IMR-90 (cell line): ENCODE data around the gene CRIM1. TPM values are rescaled to one million over a fixed set of nuclear protein-coding genes. Genes with fewer than 3 reads are reported as not detected.
A peak's percentile ranks its signal among the peaks of the same experiment; 100 is the strongest.

Experiments used
- ATAC-seq: fragments of 200-7000 bp; cut with Tn5 transposase; 2 replicates; pipeline ENCODE4 v1.9.1; 2020; ENCODE audit warnings: low read depth, mild to moderate bottlenecking, moderate library complexity
- BruUV-seq: library from RNA; stranded (reverse); fragments of 400-500 nt; replicated peaks from 2 replicates; lab custom pipeline; 2021; lab: Mats Ljungman, UMichigan
- CTCF ChIA-PET: fragments of 300-600 bp; formaldehyde crosslinking; extraction: SDS; loops from one replicate; lab custom pipeline; 2021; ENCODE audit warnings: antibody characterized with exemption; lab: Yijun Ruan, JAX
- POLR2A ChIA-PET: fragments of 300-600 bp; sonication (Branson Sonifier 250); formaldehyde crosslinking; loops from one replicate; lab custom pipeline; 2022; ENCODE audit warnings: antibody characterized with exemption; ENCODE audit not compliant: unreplicated experiment; lab: Charles Lee
- DNase-seq: peaks from one replicate; pipeline ENCODE4 v3.0.0; 2013
- H2AFZ ChIP-seq: replicated peaks from 2 replicates; pipeline ENCODE3; 2013; ENCODE audit warnings: low read length, mild to moderate bottlenecking; ENCODE audit not compliant: poor library complexity
- H2AK5ac ChIP-seq: 2 replicates; pipeline ENCODE4 v1.6.1; 2013; ENCODE audit warnings: low read depth, low read length, inconsistent platforms
- H2AK9ac ChIP-seq: replicated peaks from 2 replicates; pipeline ENCODE3; 2013; ENCODE audit warnings: mild to moderate bottlenecking, low read depth, low read length, moderate library complexity; ENCODE audit not compliant: poor library complexity
- H2BK120ac ChIP-seq: 2 replicates; pipeline ENCODE4 v1.6.1; 2013; ENCODE audit warnings: low read depth, low read length, inconsistent platforms
- H2BK15ac ChIP-seq: 3 replicates; pipeline ENCODE4 v1.6.1; 2013; ENCODE audit warnings: low read depth, low read length, inconsistent platforms
- H2BK20ac ChIP-seq: 2 replicates; pipeline ENCODE4 v1.6.1; 2013; ENCODE audit warnings: low read depth, mild to moderate bottlenecking, inconsistent platforms, low read length, moderate library complexity
- H2BK5ac ChIP-seq: 2 replicates; pipeline ENCODE4 v1.6.1; 2013; ENCODE audit warnings: mild to moderate bottlenecking, low read depth, low read length, inconsistent platforms; ENCODE audit not compliant: poor library complexity, severe bottlenecking
- H3K14ac ChIP-seq: replicated peaks from 2 replicates; pipeline ENCODE4 v1.6.1; 2013; ENCODE audit warnings: low read depth, low read length, inconsistent platforms
- H3K18ac ChIP-seq: 2 replicates; pipeline ENCODE4 v1.6.1; 2013; ENCODE audit warnings: low read depth, low read length, control low read depth
- H3K23ac ChIP-seq: 2 replicates; pipeline ENCODE4 v1.6.1; 2013; ENCODE audit warnings: low read depth, low read length, inconsistent platforms
- H3K27ac ChIP-seq: 2 replicates; pipeline ENCODE4 v1.5.1; 2013; ENCODE audit warnings: mild to moderate bottlenecking, control low read depth, low read length; ENCODE audit not compliant: insufficient read depth
- H3K27me3 ChIP-seq: 2 replicates; pipeline ENCODE4 v1.6.1; 2013; ENCODE audit warnings: low read length; ENCODE audit not compliant: control insufficient read depth, insufficient read depth
- H3K36me3 ChIP-seq: 2 replicates; pipeline ENCODE4 v1.6.1; 2013; ENCODE audit warnings: low read length, mixed read lengths; ENCODE audit not compliant: control insufficient read depth, insufficient read depth
- H3K4ac ChIP-seq: 2 replicates; pipeline ENCODE4 v1.6.1; 2013; ENCODE audit warnings: low read depth, low read length, inconsistent platforms
- H3K4me1 ChIP-seq: 2 replicates; pipeline ENCODE4 v1.6.1; 2013; ENCODE audit warnings: low read length, mixed read lengths; ENCODE audit not compliant: control insufficient read depth, insufficient read depth
- H3K4me2 ChIP-seq: 2 replicates; pipeline ENCODE4 v1.6.1; 2013; ENCODE audit warnings: low read depth, mild to moderate bottlenecking, control low read depth, low read length, moderate library complexity
- H3K4me3 ChIP-seq: 2 replicates; pipeline ENCODE4 v1.5.1; 2013; ENCODE audit warnings: low read depth, mild to moderate bottlenecking, control low read depth, low read length, moderate library complexity; ENCODE audit not compliant: insufficient read depth
- H3K56ac ChIP-seq: 2 replicates; pipeline ENCODE4 v1.6.1; 2013; ENCODE audit warnings: low read length, inconsistent platforms; ENCODE audit not compliant: insufficient read depth; ENCODE audit errors: extremely low read depth
- H3K79me1 ChIP-seq, 2 experiments: 2 replicates each; pipeline ENCODE4 v1.6.1; 2013; ENCODE audit warnings: low read length in 2 of 2, inconsistent platforms in 1 of 2, low read depth in 1 of 2
- H3K9ac ChIP-seq: 2 replicates; pipeline ENCODE4 v1.6.1; 2013; ENCODE audit warnings: low read depth, low read length, control low read depth
- H3K9me1 ChIP-seq: 2 replicates; pipeline ENCODE4 v1.6.1; 2013; ENCODE audit warnings: low read length, inconsistent platforms; ENCODE audit not compliant: insufficient read depth
- H3K9me3 ChIP-seq: 2 replicates; pipeline ENCODE4 v1.6.1; 2013; ENCODE audit warnings: low read length; ENCODE audit not compliant: control insufficient read depth, insufficient read depth
- H4K20me1 ChIP-seq: 2 replicates; pipeline ENCODE4 v1.6.1; 2013; ENCODE audit warnings: low read length, inconsistent platforms; ENCODE audit not compliant: insufficient read depth
- H4K5ac ChIP-seq: 2 replicates; pipeline ENCODE4 v1.6.1; 2013; ENCODE audit warnings: mild to moderate bottlenecking, low read depth, low read length, control low read depth
- H4K8ac ChIP-seq, 2 experiments: 2 replicates each; pipeline ENCODE4 v1.6.1; 2013; ENCODE audit warnings: low read depth in 2 of 2, low read length in 2 of 2, control low read depth in 1 of 2, inconsistent platforms in 1 of 2
- H4K91ac ChIP-seq: 2 replicates; pipeline ENCODE4 v1.6.1; 2013; ENCODE audit warnings: low read depth, low read length, inconsistent platforms; ENCODE audit not compliant: insufficient read depth
- CEBPB ChIP-seq: IDR thresholded peaks from 2 replicates; pipeline ENCODE4 v1.6.1; 2012; ENCODE audit warnings: low read depth, low read length, improper control_type of control experiment
- MXI1 ChIP-seq: IDR thresholded peaks from 2 replicates; pipeline ENCODE4 v1.6.1; 2012; ENCODE audit warnings: low read depth, mild to moderate bottlenecking, low read length, moderate library complexity, borderline replicate concordance
- NFE2L2 ChIP-seq: fragments of 150-350 bp; IDR thresholded peaks from 2 replicates; pipeline ENCODE4 v1.6.1; 2016; ENCODE audit warnings: low read depth, mild to moderate bottlenecking, low read length
- POLR2A ChIP-seq: IDR thresholded peaks from 2 replicates; pipeline ENCODE4 v1.6.1; 2012; ENCODE audit warnings: mild to moderate bottlenecking, low read depth, low read length
- WGBS, 2 experiments: methylation state at CpG; one replicate each; pipeline versions ENCODE4 v1.1.5 to v1.1.7; 2013; ENCODE audit warnings: missing lambda C conversion rate in 2 of 2; ENCODE audit not compliant: insufficient read length in 1 of 2; ENCODE audit errors: extremely low coverage in 2 of 2; 5-methylcytosine and 5-hydroxymethylcytosine counted together
- dilution Hi-C: fragments of 300-500 bp; cut with HindIII; formaldehyde crosslinking; loops from one replicate; pipeline ENCODE4 v1.14.3; 2018; ENCODE audit warnings: low sequenced_read_pairs; ENCODE audit not compliant: unreplicated experiment
- in situ Hi-C: fragments of 300-500 bp; cut with MboI; formaldehyde crosslinking; loops from 3 replicates; pipeline ENCODE4 v1.14.3; 2019; ENCODE audit warnings: low sequenced_read_pairs, inconsistent platforms, mixed read lengths
- intact Hi-C: fragments of 100-400 bp; cut with micrococcal nuclease; formaldehyde crosslinking; loops from 2 replicates; pipeline ENCODE4 v1.10.0; 2022
- polyA plus RNA-seq, 3 experiments: library from polyadenylated mRNA; depleted of rRNA; stranded (reverse); fragments of >200 nt; gene quantifications; 2 replicates each; pipeline ENCODE4 v1.2.3, GENCODE V29; 2012; ENCODE audit warnings: low replicate concordance in 1 of 3
- total RNA-seq: library from RNA; depleted of rRNA; stranded (reverse); fragments of >200 nt; gene quantifications from 2 replicates; pipeline ENCODE4 v1.2.3, GENCODE V29; 2012

Gene CRIM1
- total and polyA plus RNA-seq, 2 of the 4 experiments (the other 2 are of a cell fraction): 285 to 490 TPM

DNA sequence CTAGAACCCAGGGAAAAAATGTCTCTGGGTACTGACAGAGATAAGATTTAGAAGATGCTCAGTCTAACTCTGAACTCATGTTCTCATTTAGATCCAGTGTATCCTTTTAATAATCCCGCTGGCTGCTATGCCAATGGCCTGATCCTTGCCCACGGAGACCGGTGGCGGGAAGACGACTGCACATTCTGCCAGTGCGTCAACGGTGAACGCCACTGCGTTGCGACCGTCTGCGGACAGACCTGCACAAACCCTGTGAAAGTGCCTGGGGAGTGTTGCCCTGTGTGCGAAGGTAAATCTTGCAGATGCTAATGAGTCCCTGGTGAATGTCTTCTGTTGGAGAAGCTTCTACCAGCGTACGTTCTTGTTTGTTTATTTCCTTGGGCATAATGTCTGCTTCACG, 123.8 kb downstream of the CRIM1 start:
- Histone ChIP-seq H3K27me3 (no peaks in the 10 kb centered on the region), H3K4me3 (no peak overlapping the region), H3K4ac (peak overlapping the region; percentile 100), H3K27ac (peak overlapping the region; percentile 96; the same call in 1 of the 2 replicates), H3K4me2 (no peak overlapping the region), H3K14ac (peak overlapping the region; percentile 99), H2BK120ac (peak overlapping the region; percentile 99), H3K9me3 (peaks cover 10% of the 10 kb centered on the region), H3K79me1 (peaks cover 52 to 65% of the 10 kb centered on the region in 2 experiments), H2BK20ac (peak overlapping the region; percentile 99), H2BK5ac (peak overlapping the region; percentile 99), H2BK15ac (peak overlapping the region; percentile 98), H3K36me3 (peaks cover 48% of the 10 kb centered on the region), H3K9me1 (peaks cover 26% of the 10 kb centered on the region), H2AFZ (no peak overlapping the region), H3K18ac (peak overlapping the region; percentile 93; the same call in 1 of the 2 replicates), H4K8ac (peak overlapping the region; percentile 97; a peak in 3 of 4 replicates), H4K5ac (peak overlapping the region; percentile 34; the same call in 1 of the 2 replicates), H4K20me1 (no peaks in the 10 kb centered on the region), H3K9ac (no peak overlapping the region), H3K23ac (peak overlapping the region; percentile 99), H3K56ac (0 out of 2 replicates have a peak overlapping the region, but pooled peaks have one; percentile 83), H3K4me1 (peaks cover 36% of the 10 kb centered on the region), H4K91ac (peak overlapping the region; percentile 99), H2AK5ac (peak overlapping the region; percentile 99; the same call in 1 of the 2 replicates), H2AK9ac (no peak overlapping the region)
- POLR2A ChIA-PET: no interaction called here
- TF ChIP-seq CEBPB: no peak
- TF ChIP-seq NFE2L2: no peak
- TF ChIP-seq MXI1: no peak
- no peak for TF ChIP-seq POLR2A
- WGBS, 2 experiments: 97% methylated on average over 11 of the region's 16 CpGs; no CpG with 5 or more reads in 1 of the 2 experiments
- ATAC-seq: no peak
- in situ Hi-C loops: no loop called here
- CTCF ChIA-PET: no interaction called here
- dilution Hi-C loops: no loop called here
- intact Hi-C loops: no loop called here
- DNase-seq: no peak
- BruUV-seq: no TSS peak
